GM12878 (cell line): ENCODE results near the gene NEUROG2. TPM values are rescaled to one million over a fixed set of nuclear protein-coding genes. Genes with fewer than 3 reads are reported as not detected.

ENCODE experiments used
- ATAC-seq: fragments of 200-7000 bp; cut with Tn5 transposase; 3 replicates; pipeline ENCODE4 v1.9.1; 2020; ENCODE audit warnings: mild to moderate bottlenecking, moderate library complexity
- BruUV-seq: library from RNA; stranded (reverse); fragments of 400-500 nt; replicated peaks from 2 replicates; lab custom pipeline; 2021; lab: Mats Ljungman, UMichigan
- CTCF ChIA-PET: fragments of 300-600 bp; sonication (Branson Sonifier 250); formaldehyde crosslinking; extraction: SDS; loops from one replicate; lab custom pipeline; 2021; ENCODE audit warnings: inconsistent platforms; lab: Yijun Ruan, JAX
- POLR2A ChIA-PET: fragments of 350-600 bp; formaldehyde crosslinking; extraction: SDS; loops from one replicate; lab custom pipeline; 2021; ENCODE audit warnings: inconsistent platforms; lab: Charles Lee
- RAD21 ChIA-PET: fragments of 300-600 bp; sonication (Branson Sonifier 250); formaldehyde crosslinking; loops from one replicate; lab custom pipeline; 2023; ENCODE audit warnings: antibody characterized with exemption; ENCODE audit not compliant: unreplicated experiment; lab: Charles Lee
- SMC1A ChIA-PET: fragments of 300-600 bp; sonication (Branson Sonifier 250); formaldehyde crosslinking; loops from one replicate; lab custom pipeline; 2023; ENCODE audit not compliant: unreplicated experiment, uncharacterized antibody; lab: Charles Lee
- DNase-seq: peaks from one replicate; pipeline ENCODE4 v3.0.0-alpha.2; 2011; ENCODE audit warnings: low read depth, low spot score
- FAIRE-seq: peaks from 3 replicates; lab custom pipeline; 2011; peaks lifted over from hg19 to GRCh38; lab: Jason Lieb, UNC
- H2AFZ ChIP-seq: 2 replicates; pipeline ENCODE4 v1.6.0; 2011; ENCODE audit warnings: low read depth, low read length, control low read depth; ENCODE audit not compliant: control insufficient read depth
- H3K27ac ChIP-seq: 2 replicates; pipeline ENCODE4 v1.5.1; 2011; ENCODE audit warnings: control low read depth; ENCODE audit not compliant: control insufficient read depth, insufficient read depth
- H3K27me3 ChIP-seq, 2 experiments: replicated peaks in 1 of 2; 2 replicates each; pipeline versions ENCODE4 v1.6.0 to v1.6.1; 2011; ENCODE audit warnings: low read length in 1 of 2; ENCODE audit not compliant: control insufficient read depth in 2 of 2, insufficient read depth in 2 of 2
- H3K36me3 ChIP-seq, 2 experiments: 2 replicates each; pipeline ENCODE4 v1.5.1; 2011; ENCODE audit warnings: low read length in 1 of 2; ENCODE audit not compliant: control insufficient read depth in 2 of 2, insufficient read depth in 2 of 2
- H3K4me1 ChIP-seq: 2 replicates; pipeline ENCODE4 v1.6.1; 2011; ENCODE audit warnings: mild to moderate bottlenecking, low read length, moderate library complexity, mixed read lengths; ENCODE audit not compliant: control insufficient read depth, insufficient read depth
- H3K4me2 ChIP-seq: 2 replicates; pipeline ENCODE4 v1.6.0; 2011; ENCODE audit warnings: control low read depth; ENCODE audit not compliant: control insufficient read depth, insufficient read depth
- H3K4me3 ChIP-seq: fragments of 200-600 bp; sonication (generic); 2 replicates; pipeline ENCODE4 v1.5.1; 2016
- H3K79me2 ChIP-seq: 2 replicates; pipeline ENCODE4 v1.6.0; 2011; ENCODE audit warnings: low read length; ENCODE audit not compliant: control insufficient read depth, insufficient read depth
- H3K9ac ChIP-seq: 2 replicates; pipeline ENCODE4 v1.8.0; 2011; ENCODE audit warnings: low read length, control low read depth, mixed read lengths; ENCODE audit not compliant: control insufficient read depth, insufficient read depth
- H3K9me3 ChIP-seq: replicated peaks from 3 replicates; pipeline ENCODE4 v1.5.1; 2011; ENCODE audit warnings: mild to moderate bottlenecking, low read length; ENCODE audit not compliant: control insufficient read depth, insufficient read depth
- H4K20me1 ChIP-seq: 2 replicates; pipeline ENCODE4 v1.6.0; 2011; ENCODE audit not compliant: control insufficient read depth, insufficient read depth
- CEBPB ChIP-seq, 2 experiments: fragments of 150-350 bp in 1 of 2; IDR thresholded peaks; 2 replicates each; pipeline ENCODE4 v1.6.1; 2012 to 2014; ENCODE audit warnings: low read depth in 2 of 2, low read length in 2 of 2, borderline replicate concordance in 1 of 2, inconsistent platforms in 1 of 2
- HDAC6 ChIP-seq: fragments of 200-600 bp; sonication (generic); IDR thresholded peaks from one replicate; pipeline ENCODE4 v1.8.0; 2017; ENCODE audit warnings: antibody characterized with exemption; ENCODE audit not compliant: unreplicated experiment
- NR2F1 ChIP-seq: fragments of 450-650 bp; conservative IDR thresholded peaks from 2 replicates; pipeline ENCODE4 v1.6.1; 2017; ENCODE audit warnings: mild to moderate bottlenecking
- NRF1 ChIP-seq: conservative IDR thresholded peaks from 2 replicates; pipeline ENCODE4 v1.6.1; 2011; ENCODE audit warnings: mild to moderate bottlenecking, low read depth, low read length, improper control_type of control experiment
- PAX8 ChIP-seq: fragments of 450-650 bp; IDR thresholded peaks from 2 replicates; pipeline ENCODE4 v1.6.1; 2017; ENCODE audit warnings: mild to moderate bottlenecking, moderate library complexity
- PML ChIP-seq: IDR thresholded peaks from 2 replicates; pipeline ENCODE4 v1.6.1; 2012; ENCODE audit warnings: low read length, inconsistent platforms
- RELA ChIP-seq: fragments of 450-650 bp; IDR thresholded peaks from 2 replicates; pipeline ENCODE4 v1.8.0; 2014; ENCODE audit warnings: borderline replicate concordance; ENCODE audit not compliant: partially characterized antibody
- SMARCA5 ChIP-seq: fragments of 450-650 bp; IDR thresholded peaks from 2 replicates; pipeline ENCODE4 v1.6.1; 2017; ENCODE audit warnings: mild to moderate bottlenecking
- ZBED1 ChIP-seq: IDR thresholded peaks from 2 replicates; pipeline ENCODE4 v1.6.1; 2016; ENCODE audit warnings: borderline replicate concordance
- ZNF207 ChIP-seq: fragments of 450-650 bp; IDR thresholded peaks from 2 replicates; pipeline ENCODE4 v1.6.1; 2014; ENCODE audit warnings: antibody characterized with exemption, mild to moderate bottlenecking, borderline replicate concordance
- WGBS: methylation state at CpG from one replicate; pipeline ENCODE4 v1.1.6; 2016; ENCODE audit warnings: low lambda C conversion rate; ENCODE audit not compliant: insufficient replicate concordance, insufficient coverage; ENCODE audit errors: missing lambda C conversion rate; 5-methylcytosine and 5-hydroxymethylcytosine counted together
- in situ Hi-C: fragments of 300-500 bp; cut with MboI; formaldehyde crosslinking; loops from 9 replicates; pipeline ENCODE4 v1.14.3; 2018; ENCODE audit warnings: mixed read lengths
- intact Hi-C: fragments of 100-400 bp; cut with micrococcal nuclease; formaldehyde crosslinking; loops from one replicate; pipeline ENCODE4 v1.14.2; 2022; ENCODE audit not compliant: unreplicated experiment
- polyA plus RNA-seq, 11 experiments: library from polyadenylated mRNA; depleted of rRNA in 4 of 11; unstranded in 6 of 11; stranded (reverse) in 5 of 11; fragments of >200 nt; fragmentation: Nextera tagmentation in 4 of 11; fragmentation: Illumina TruSeq in 1 of 11; extraction: Ambion mirVana in 4 of 11; extraction: Trizol in 1 of 11; gene quantifications; 1 replicate in 1 of 11; 2 replicates in 10 of 11; pipeline versions ENCODE4 v1.2.1 to v1.2.3, GENCODE V29; 2011 to 2016; ENCODE audit warnings: inconsistent platforms in 2 of 11, missing spikeins in 2 of 11, low read depth in 1 of 11
- total RNA-seq, 4 experiments: library from RNA; depleted of rRNA in 3 of 4; stranded (reverse); fragments of >200 nt in 3 of 4; fragmentation: Illumina TruSeq in 1 of 4; extraction: Trizol in 1 of 4; gene quantifications; 2 replicates each; pipeline versions ENCODE4 v1.2.1 to v1.2.3, GENCODE V29; 2013 to 2021
- TF ChIP-seq, protein P1 (sequence below): fragments of 450-650 bp; IDR thresholded peaks from 2 replicates; pipeline ENCODE4 v1.6.1; 2016; ENCODE audit warnings: mild to moderate bottlenecking, moderate library complexity, borderline replicate concordance
- TF ChIP-seq, protein P2 (sequence below): IDR thresholded peaks from 2 replicates; pipeline ENCODE4 v1.6.1; 2012; ENCODE audit warnings: low read depth, low read length, improper control_type of control experiment
- TF ChIP-seq, protein P3 (sequence below): fragments of 150-350 bp; IDR thresholded peaks from 2 replicates; pipeline ENCODE4 v1.6.1; 2014; ENCODE audit warnings: mild to moderate bottlenecking, low read depth, low read length
- TF ChIP-seq, protein P4 (sequence below): fragments of 450-650 bp; IDR thresholded peaks from 2 replicates; pipeline ENCODE4 v1.6.1; 2016; ENCODE audit warnings: mild to moderate bottlenecking
- TF ChIP-seq, protein P5 (sequence below): fragments of 450-650 bp; conservative IDR thresholded peaks from 2 replicates; pipeline ENCODE4 v1.6.1; 2017; ENCODE audit warnings: mild to moderate bottlenecking, moderate library complexity

The NEUROG2 gene
- total and polyA plus RNA-seq, 10 of the 15 experiments (the other 5 are each of a cell fraction or from before 2014, with no cell fraction given): 0.53 to 3.3 (median 1.1) TPM

DNA sequence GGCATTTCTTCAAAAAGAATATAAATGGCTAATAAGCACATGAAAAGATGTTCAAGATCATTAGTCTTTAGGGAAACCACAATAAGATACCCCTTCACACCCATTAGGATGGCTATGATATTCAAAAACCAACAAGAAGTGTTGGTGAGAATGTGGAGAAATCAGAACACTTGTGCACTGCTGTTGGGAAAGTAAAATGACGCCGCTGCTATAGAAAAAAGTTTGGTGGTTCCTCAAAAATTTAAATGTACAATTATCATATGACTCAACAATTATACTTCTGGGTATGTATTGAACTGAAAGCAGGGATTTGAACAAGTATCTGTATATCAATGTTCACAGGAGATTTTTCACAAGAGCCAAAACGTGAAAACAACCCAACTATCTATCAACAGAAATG lies 29.4 kb upstream of the NEUROG2 start:
- no peaks in the 10 kb centered on the region for H3K79me2 ChIP-seq
- 99% methylated on average over 3 of the region's 3 CpGs for WGBS
- DNase-seq: no peak
- H3K9me3 ChIP-seq: no peaks in the 10 kb centered on the region
- no peak for ATAC-seq
- H3K27ac ChIP-seq: no peak overlapping the region
- no peaks in the 10 kb centered on the region for H3K36me3 ChIP-seq
- H3K4me2 ChIP-seq: no peak overlapping the region
- H4K20me1 ChIP-seq: no peaks in the 10 kb centered on the region
- FAIRE-seq: no peak
- RAD21 ChIA-PET: no interaction called here
- CTCF ChIA-PET: no interaction called here
- BruUV-seq: no TSS peak
- H3K9ac ChIP-seq: no peak overlapping the region
- H2AFZ ChIP-seq: no peak overlapping the region
- no peaks in the 10 kb centered on the region for H3K27me3 ChIP-seq
- H3K4me3 ChIP-seq: no peak overlapping the region
- POLR2A ChIA-PET: no interaction called here
- in situ Hi-C loops (no loop called here), intact Hi-C loops (no loop called here)
- SMC1A ChIA-PET: interaction anchor here (0.7 kb wide), 1 partner anchor 14 kb away, joined by 3 read pairs; no protein-coding TSS in a partner anchor
- H3K4me1 ChIP-seq: no peaks in the 10 kb centered on the region
- TF ChIP-seq PML (no peak), ZNF207 (no peak), HDAC6 (no peak), RELA (no peak), SMARCA5 (no peak), PAX8 (no peak), NR2F1 (no peak), NRF1 (no peak), CEBPB (IDR thresholded peaks at IDR 0.05; ENCODE audit: borderline replicate concordance in 1 of 2, low read depth in 2 of 2, low read length in 2 of 2) (no peak), ZBED1 (no peak)
- TF ChIP-seq, protein P1, sequence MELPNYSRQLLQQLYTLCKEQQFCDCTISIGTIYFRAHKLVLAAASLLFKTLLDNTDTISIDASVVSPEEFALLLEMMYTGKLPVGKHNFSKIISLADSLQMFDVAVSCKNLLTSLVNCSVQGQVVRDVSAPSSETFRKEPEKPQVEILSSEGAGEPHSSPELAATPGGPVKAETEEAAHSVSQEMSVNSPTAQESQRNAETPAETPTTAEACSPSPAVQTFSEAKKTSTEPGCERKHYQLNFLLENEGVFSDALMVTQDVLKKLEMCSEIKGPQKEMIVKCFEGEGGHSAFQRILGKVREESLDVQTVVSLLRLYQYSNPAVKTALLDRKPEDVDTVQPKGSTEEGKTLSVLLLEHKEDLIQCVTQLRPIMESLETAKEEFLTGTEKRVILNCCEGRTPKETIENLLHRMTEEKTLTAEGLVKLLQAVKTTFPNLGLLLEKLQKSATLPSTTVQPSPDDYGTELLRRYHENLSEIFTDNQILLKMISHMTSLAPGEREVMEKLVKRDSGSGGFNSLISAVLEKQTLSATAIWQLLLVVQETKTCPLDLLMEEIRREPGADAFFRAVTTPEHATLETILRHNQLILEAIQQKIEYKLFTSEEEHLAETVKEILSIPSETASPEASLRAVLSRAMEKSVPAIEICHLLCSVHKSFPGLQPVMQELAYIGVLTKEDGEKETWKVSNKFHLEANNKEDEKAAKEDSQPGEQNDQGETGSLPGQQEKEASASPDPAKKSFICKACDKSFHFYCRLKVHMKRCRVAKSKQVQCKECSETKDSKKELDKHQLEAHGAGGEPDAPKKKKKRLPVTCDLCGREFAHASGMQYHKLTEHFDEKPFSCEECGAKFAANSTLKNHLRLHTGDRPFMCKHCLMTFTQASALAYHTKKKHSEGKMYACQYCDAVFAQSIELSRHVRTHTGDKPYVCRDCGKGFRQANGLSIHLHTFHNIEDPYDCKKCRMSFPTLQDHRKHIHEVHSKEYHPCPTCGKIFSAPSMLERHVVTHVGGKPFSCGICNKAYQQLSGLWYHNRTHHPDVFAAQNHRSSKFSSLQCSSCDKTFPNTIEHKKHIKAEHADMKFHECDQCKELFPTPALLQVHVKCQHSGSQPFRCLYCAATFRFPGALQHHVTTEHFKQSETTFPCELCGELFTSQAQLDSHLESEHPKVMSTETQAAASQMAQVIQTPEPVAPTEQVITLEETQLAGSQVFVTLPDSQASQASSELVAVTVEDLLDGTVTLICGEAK: no peak
- TF ChIP-seq, protein P2, sequence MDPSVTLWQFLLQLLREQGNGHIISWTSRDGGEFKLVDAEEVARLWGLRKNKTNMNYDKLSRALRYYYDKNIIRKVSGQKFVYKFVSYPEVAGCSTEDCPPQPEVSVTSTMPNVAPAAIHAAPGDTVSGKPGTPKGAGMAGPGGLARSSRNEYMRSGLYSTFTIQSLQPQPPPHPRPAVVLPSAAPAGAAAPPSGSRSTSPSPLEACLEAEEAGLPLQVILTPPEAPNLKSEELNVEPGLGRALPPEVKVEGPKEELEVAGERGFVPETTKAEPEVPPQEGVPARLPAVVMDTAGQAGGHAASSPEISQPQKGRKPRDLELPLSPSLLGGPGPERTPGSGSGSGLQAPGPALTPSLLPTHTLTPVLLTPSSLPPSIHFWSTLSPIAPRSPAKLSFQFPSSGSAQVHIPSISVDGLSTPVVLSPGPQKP: no peak
- TF ChIP-seq, protein P3, sequence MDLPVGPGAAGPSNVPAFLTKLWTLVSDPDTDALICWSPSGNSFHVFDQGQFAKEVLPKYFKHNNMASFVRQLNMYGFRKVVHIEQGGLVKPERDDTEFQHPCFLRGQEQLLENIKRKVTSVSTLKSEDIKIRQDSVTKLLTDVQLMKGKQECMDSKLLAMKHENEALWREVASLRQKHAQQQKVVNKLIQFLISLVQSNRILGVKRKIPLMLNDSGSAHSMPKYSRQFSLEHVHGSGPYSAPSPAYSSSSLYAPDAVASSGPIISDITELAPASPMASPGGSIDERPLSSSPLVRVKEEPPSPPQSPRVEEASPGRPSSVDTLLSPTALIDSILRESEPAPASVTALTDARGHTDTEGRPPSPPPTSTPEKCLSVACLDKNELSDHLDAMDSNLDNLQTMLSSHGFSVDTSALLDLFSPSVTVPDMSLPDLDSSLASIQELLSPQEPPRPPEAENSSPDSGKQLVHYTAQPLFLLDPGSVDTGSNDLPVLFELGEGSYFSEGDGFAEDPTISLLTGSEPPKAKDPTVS: no peak
- TF ChIP-seq, protein P4, sequence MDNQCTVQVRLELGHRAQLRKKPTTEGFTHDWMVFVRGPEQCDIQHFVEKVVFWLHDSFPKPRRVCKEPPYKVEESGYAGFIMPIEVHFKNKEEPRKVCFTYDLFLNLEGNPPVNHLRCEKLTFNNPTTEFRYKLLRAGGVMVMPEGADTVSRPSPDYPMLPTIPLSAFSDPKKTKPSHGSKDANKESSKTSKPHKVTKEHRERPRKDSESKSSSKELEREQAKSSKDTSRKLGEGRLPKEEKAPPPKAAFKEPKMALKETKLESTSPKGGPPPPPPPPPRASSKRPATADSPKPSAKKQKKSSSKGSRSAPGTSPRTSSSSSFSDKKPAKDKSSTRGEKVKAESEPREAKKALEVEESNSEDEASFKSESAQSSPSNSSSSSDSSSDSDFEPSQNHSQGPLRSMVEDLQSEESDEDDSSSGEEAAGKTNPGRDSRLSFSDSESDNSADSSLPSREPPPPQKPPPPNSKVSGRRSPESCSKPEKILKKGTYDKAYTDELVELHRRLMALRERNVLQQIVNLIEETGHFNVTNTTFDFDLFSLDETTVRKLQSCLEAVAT: no peak
- TF ChIP-seq, protein P5, sequence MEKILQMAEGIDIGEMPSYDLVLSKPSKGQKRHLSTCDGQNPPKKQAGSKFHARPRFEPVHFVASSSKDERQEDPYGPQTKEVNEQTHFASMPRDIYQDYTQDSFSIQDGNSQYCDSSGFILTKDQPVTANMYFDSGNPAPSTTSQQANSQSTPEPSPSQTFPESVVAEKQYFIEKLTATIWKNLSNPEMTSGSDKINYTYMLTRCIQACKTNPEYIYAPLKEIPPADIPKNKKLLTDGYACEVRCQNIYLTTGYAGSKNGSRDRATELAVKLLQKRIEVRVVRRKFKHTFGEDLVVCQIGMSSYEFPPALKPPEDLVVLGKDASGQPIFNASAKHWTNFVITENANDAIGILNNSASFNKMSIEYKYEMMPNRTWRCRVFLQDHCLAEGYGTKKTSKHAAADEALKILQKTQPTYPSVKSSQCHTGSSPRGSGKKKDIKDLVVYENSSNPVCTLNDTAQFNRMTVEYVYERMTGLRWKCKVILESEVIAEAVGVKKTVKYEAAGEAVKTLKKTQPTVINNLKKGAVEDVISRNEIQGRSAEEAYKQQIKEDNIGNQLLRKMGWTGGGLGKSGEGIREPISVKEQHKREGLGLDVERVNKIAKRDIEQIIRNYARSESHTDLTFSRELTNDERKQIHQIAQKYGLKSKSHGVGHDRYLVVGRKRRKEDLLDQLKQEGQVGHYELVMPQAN: no peak
